Upper lobe of right lung (tissue), 1 donor: Measurements from ENCODE around the gene PSORS1C2. TPM values are rescaled to one million over a fixed set of nuclear protein-coding genes. Genes with fewer than 3 reads are reported as not detected.

Source experiments
- ATAC-seq: fragments of 200-7000 bp; cut with Tn5 transposase; one replicate; pipeline ENCODE4 v1.9.1; 2020; ENCODE audit warnings: mild to moderate bottlenecking, moderate library complexity
- DNase-seq: peaks from one replicate; pipeline ENCODE4 v3.0.0-alpha.2; 2020
- H3K27ac ChIP-seq: fragments of 200-600 bp; one replicate; pipeline ENCODE4 v1.8.0; 2022
- H3K27me3 ChIP-seq: fragments of 200-600 bp; one replicate; pipeline ENCODE4 v1.8.0; 2022; ENCODE audit warnings: mild to moderate bottlenecking
- H3K36me3 ChIP-seq: fragments of 200-600 bp; one replicate; pipeline ENCODE4 v1.8.0; 2022
- H3K4me1 ChIP-seq: fragments of 200-600 bp; one replicate; pipeline ENCODE4 v1.8.0; 2022
- H3K4me3 ChIP-seq: fragments of 200-600 bp; one replicate; pipeline ENCODE4 v1.8.0; 2022; ENCODE audit warnings: mild to moderate bottlenecking
- H3K9me3 ChIP-seq: fragments of 200-600 bp; one replicate; pipeline ENCODE4 v1.8.0; 2022
- intact Hi-C: fragments of 100-400 bp; cut with DNase I; formaldehyde crosslinking; loops from one replicate; pipeline ENCODE4 v1.11.0; 2022
- total RNA-seq: library from RNA; stranded (reverse); fragmentation: NEBNext Ultra II Directional; extraction: Animal tissue kit (Norgen Biotek cat#: 25700); gene quantifications from one replicate; pipeline ENCODE4 v1.2.1, GENCODE V29; 2021
- TF ChIP-seq, protein P1 (sequence below): fragments of 200-600 bp; IDR thresholded peaks from one replicate; pipeline ENCODE4 v1.8.0; 2022; ENCODE audit warnings: antibody characterized with exemption
- donor health status: DM: no; HTN: yes; CAD: no; lungs with severe emphysema.

Gene PSORS1C2
- total RNA-seq, 1 donor from 2014 or later = not detected

DNA sequence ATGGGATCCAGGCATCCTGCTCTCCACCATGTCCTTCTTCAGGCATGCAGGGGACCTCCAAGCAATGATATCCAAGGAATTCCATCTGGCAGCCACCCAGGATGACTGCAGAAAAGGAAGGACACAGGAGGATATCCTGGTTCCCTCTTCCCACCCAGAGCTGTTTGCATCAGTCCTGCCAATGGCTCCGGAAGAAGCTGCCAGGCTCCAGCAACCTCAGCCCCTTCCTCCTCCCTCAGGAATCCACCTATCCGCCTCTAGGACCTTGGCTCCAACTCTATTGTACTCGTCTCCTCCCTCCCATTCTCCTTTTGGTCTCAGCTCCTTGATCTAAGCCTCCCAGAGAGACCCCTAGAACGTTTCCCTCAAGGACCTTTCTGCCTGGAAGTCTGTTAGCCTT lies 733 bp upstream of the PSORS1C2 start:
- Histone ChIP-seq H3K36me3 (no peaks in the 10 kb centered on the region), H3K4me3 (no peak overlapping the region), H3K4me1 (peaks cover 4% of the 10 kb centered on the region), H3K9me3 (no peaks in the 10 kb centered on the region), H3K27me3 (no peaks in the 10 kb centered on the region), H3K27ac (no peak overlapping the region)
- no peak for ATAC-seq
- DNase-seq = no peak
- TF ChIP-seq, protein P1, sequence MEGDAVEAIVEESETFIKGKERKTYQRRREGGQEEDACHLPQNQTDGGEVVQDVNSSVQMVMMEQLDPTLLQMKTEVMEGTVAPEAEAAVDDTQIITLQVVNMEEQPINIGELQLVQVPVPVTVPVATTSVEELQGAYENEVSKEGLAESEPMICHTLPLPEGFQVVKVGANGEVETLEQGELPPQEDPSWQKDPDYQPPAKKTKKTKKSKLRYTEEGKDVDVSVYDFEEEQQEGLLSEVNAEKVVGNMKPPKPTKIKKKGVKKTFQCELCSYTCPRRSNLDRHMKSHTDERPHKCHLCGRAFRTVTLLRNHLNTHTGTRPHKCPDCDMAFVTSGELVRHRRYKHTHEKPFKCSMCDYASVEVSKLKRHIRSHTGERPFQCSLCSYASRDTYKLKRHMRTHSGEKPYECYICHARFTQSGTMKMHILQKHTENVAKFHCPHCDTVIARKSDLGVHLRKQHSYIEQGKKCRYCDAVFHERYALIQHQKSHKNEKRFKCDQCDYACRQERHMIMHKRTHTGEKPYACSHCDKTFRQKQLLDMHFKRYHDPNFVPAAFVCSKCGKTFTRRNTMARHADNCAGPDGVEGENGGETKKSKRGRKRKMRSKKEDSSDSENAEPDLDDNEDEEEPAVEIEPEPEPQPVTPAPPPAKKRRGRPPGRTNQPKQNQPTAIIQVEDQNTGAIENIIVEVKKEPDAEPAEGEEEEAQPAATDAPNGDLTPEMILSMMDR = no peak
- intact Hi-C loops = loop anchor here (5.0 kb wide), 2 partner anchors 53 to 238 kb away; no protein-coding TSS in a partner anchor

DNA sequence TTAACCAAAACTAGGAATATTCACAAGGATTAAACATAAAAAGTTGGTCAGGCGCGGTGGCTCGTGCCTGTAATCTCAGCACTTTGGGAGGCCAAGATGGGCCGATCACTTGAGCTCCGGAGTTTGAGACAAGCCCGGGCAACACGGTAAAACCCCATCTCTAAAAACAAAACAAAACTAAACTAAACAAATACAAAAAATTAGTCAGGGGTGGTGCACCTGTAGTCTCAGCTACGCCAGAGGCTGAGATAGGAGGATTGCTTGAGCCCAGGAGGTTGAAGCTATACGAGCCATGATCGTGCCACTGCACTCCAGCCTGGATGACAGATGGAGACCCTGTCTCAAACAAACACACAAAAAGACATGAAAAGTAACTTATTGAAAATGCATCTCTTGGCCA lies 3.2 kb downstream of the PSORS1C2 start:
- H3K36me3 ChIP-seq = no peaks in the 10 kb centered on the region
- no peak overlapping the region for H3K4me3 ChIP-seq
- TF ChIP-seq, protein P1 = no peak

DNA sequence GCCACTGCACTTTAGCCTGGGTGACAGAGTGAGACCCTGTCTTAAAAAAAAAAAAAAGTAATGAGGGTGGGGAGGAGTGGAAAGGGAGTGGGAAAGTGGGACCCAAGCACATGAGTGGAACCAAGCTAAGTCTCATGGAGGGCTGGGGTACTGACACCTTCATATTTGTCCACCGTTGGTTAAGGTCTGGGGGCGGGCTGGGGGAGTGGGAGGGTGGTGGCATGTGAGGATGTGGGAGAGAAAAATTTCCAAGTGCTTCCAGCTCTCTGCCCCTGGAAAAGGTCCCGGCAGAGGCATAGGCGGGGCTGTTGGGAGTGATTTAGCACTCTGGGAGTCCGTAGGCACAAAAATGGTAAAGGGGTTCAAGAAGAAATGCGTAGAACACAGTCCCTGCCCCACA lies 6.1 kb downstream of the PSORS1C2 start:
- Histone ChIP-seq H3K27ac (no peak overlapping the region), H3K4me1 (peaks cover 3% of the 10 kb centered on the region), H3K27me3 (no peaks in the 10 kb centered on the region), H3K36me3 (no peaks in the 10 kb centered on the region), H3K9me3 (no peaks in the 10 kb centered on the region), H3K4me3 (no peak overlapping the region)
- TF ChIP-seq, protein P1 = no peak
- ATAC-seq (no peak), DNase-seq (no peak)
- intact Hi-C loops = no loop called here

More for the DNA sequence above, 3.2 kb downstream of the PSORS1C2 start:
- intact Hi-C loops = loop anchor here (5.0 kb wide), 2 partner anchors 57 to 242 kb away; no protein-coding TSS in a partner anchor
- H3K27ac ChIP-seq = no peak overlapping the region
- no peaks in the 10 kb centered on the region for H3K9me3 ChIP-seq
- H3K27me3 ChIP-seq = no peaks in the 10 kb centered on the region
- ATAC-seq (no peak), DNase-seq (no peak)
- H3K4me1 ChIP-seq = peaks cover 4% of the 10 kb centered on the region

- Histone ChIP-seq H3K36me3 (no peaks in the 10 kb centered on the region), H3K27me3 (no peaks in the 10 kb centered on the region), H3K4me3 (no peak overlapping the region), H3K27ac (no peak overlapping the region), H3K4me1 (no peaks in the 10 kb centered on the region), H3K9me3 (no peaks in the 10 kb centered on the region)
- ATAC-seq = no peak
- intact Hi-C loops = no loop called here
- TF ChIP-seq, protein P1 = no peak
- no peak for DNase-seq
Observed at GRCh38 chr6:31131595-31131994, 7.3 kb downstream of the PSORS1C2 start.

GRCh38 chr6:31130751-31131150 lies 8.1 kb downstream of the PSORS1C2 start:
- H3K9me3 ChIP-seq = no peaks in the 10 kb centered on the region
- no peak overlapping the region for H3K27ac ChIP-seq
- intact Hi-C loops = no loop called here
- H3K4me1 ChIP-seq = no peaks in the 10 kb centered on the region
- TF ChIP-seq, protein P1 = no peak
- ATAC-seq = no peak
- no peaks in the 10 kb centered on the region for H3K36me3 ChIP-seq
- H3K27me3 ChIP-seq = no peaks in the 10 kb centered on the region
- H3K4me3 ChIP-seq = no peak overlapping the region
- no peak for DNase-seq

GRCh38 chr6:31129130-31129529 lies 9.7 kb downstream of the PSORS1C2 start:
- Histone ChIP-seq H3K36me3 (no peaks in the 10 kb centered on the region), H3K9me3 (no peaks in the 10 kb centered on the region), H3K4me3 (no peak overlapping the region), H3K27ac (no peak overlapping the region), H3K4me1 (no peaks in the 10 kb centered on the region), H3K27me3 (no peaks in the 10 kb centered on the region)
- no peak for ATAC-seq
- TF ChIP-seq, protein P1 = no peak
- no peak for DNase-seq
- intact Hi-C loops = no loop called here
